HG02571 (cell line): ENCODE results near the gene MXD4.

Source experiments
- ATAC-seq: cut with Tn5 transposase; IDR thresholded peaks from one replicate; pipeline ENCODE4 v1.9.1; 2021; ENCODE audit warnings: mild to moderate bottlenecking, moderate library complexity; ENCODE audit not compliant: unreplicated experiment

Gene MXD4

GRCh38 chr4:2252530-2253091 is 9.3 kb downstream of the MXD4 start:
- no peak for ATAC-seq

GRCh38 chr4:2251795-2252529 is 9.9 kb downstream of the MXD4 start:
- ATAC-seq = no peak

- no peak for ATAC-seq
Observed at GRCh38 chr4:2251073-2251794, 10.7 kb downstream of the MXD4 start.

- no peak for ATAC-seq
Observed at GRCh38 chr4:2250357-2251072, 11.4 kb downstream of the MXD4 start.

DNA sequence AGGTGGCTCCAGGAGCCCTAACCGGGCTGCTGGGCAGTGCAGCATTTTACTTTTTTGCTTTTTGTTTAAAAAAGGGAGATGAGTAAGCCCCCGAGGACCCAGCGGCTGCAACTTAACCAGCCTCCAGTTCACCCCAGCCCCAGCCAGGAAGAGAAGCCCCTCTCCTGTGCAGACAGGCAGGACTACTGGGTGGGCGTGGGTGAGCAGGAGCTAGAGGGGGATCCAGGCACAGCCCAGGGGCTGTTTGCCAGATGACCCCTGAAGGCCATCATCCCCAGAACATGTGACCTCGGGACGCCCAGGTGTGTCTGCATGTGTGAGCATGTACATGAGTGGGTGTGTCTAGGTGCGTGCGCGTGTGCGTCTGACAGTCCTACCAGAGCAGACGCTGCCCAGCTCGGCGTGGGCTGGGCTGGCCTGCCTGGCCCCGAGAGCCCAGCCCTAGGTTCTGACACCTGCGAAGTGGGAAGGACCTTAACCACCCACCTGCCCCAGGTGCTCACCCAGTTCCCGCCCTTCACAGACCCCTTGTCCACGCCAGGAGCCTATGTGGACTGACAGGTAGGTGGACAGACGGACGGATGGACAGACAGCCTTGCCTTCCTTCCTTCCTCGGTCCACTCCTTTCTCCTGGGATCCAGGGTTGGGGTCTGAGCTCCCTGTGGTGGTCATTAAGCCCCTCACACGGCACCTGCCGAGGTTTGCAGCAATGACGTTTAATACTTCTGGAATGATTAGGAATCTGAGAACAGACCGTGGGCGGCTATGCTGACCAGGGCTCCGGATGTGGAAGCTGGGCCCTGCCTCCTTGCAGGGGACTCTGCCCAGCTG is 12.2 kb downstream of the MXD4 start:
- no peak for ATAC-seq

- ATAC-seq = no peak
Observed at GRCh38 chr4:2248821-2249261, 13.1 kb downstream of the MXD4 start.

DNA sequence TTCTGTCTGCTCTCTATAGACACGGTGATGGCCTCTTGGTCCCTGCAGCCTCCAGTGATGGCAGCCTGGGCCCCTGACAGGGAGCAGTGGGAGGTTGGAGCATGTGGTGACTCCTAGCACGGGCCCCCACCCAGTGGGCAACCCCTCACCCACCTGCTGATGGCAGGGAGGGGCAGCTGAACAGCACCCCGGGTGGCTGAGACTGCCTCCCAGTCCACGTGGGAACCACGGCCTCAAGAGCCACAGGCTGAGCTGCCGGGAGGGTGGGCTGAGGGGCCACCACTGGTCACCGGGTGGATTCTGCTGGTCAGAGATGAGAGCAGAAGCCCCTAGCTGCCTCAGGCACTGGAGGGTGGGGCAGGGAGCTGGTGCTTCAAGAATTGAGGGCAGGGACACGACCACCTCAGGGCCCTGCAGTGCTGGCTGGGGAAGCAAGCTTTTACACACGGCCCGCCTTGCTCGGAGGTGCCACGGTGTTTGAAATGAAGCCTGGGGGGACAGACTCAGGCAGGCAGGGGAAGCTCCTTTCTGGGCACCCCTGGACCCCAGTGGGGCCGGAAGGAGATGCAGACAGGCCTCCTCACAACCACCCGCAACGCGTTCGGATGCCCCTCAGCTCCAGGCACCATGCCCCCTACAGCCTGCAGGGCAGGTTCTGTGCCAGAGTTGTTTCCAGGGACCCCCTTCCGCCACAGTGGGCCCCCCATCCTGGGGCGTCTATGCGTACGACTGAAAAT is 13.7 kb downstream of the MXD4 start:
- no peak for ATAC-seq

GRCh38 chr4:2247128-2248043 is 14.5 kb downstream of the MXD4 start:
- ATAC-seq = no peak

DNA sequence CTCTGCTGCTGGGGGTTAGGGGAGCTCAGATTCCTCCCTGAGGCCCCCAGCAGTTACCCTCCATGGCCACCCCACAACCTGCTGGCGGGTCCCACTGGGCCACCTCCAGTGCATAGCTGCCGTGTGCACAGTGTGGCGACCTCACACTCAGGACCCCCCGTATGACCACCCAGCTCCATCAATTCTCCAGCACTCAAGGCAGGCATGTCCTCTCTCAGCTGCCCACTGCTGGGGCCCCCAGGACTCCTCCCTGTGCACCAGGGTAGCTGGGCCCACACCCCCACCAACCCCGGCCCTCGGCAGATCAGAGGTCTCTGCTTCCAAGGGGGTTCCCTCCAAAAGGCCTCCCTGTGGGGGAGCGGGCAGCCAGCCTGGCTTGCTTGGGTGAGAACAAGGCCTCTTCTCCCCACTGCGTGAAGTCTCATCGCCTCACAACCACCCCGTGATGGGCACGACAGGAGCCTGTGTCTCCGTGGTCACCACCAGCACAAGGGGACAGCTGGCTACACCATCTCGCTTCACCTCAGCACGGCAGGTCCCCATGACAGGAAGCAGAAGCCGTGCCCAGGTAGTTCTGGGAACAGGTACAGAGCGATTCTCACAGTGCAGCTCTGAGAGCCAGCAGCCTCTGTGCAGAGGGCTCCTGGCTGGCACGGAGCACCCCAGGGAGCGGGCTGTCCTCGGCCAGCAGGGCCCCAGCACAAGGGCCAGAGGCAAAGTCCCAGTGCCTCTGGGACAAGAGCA is 15.4 kb downstream of the MXD4 start:
- no peak for ATAC-seq

- no peak for ATAC-seq
Observed at GRCh38 chr4:2245787-2246275, 16.1 kb downstream of the MXD4 start.

GRCh38 chr4:2245057-2245786 is 16.7 kb downstream of the MXD4 start:
- no peak for ATAC-seq

GRCh38 chr4:2243681-2244380 is 18.1 kb downstream of the MXD4 start:
- ATAC-seq = no peak

GRCh38 chr4:2241410-2242353 is 20.2 kb downstream of the MXD4 start, which contains the start of the genes HAUS3 and POLN:
TSS of gene HAUS3 (minus strand) at chr4:2242121. CDS start at chr4:2240946, 1,175 bp downstream.
TSS of gene POLN (minus strand) at chr4:2242121. CDS start at chr4:2229231, 12,890 bp downstream.
- peak; percentile 84 for ATAC-seq

DNA sequence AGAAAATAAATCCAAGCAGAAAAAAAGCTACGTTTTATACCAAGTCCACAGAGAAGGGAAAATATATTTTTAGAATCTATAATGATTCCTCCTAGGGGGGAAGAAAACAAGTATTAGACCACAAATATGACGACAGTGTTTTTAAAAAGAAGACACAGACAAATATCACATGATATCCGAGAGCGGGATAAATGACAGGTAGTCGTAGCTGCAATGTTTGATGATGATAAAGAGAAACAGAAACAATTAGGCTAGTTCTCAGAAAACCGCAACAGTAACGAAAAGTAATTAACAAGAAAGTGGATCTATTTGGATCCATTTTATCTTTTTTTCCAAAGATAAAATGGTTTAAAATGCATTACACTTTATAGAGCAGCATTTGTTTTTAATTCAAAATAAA is 20.9 kb downstream of the MXD4 start:
- ATAC-seq = no peak

DNA sequence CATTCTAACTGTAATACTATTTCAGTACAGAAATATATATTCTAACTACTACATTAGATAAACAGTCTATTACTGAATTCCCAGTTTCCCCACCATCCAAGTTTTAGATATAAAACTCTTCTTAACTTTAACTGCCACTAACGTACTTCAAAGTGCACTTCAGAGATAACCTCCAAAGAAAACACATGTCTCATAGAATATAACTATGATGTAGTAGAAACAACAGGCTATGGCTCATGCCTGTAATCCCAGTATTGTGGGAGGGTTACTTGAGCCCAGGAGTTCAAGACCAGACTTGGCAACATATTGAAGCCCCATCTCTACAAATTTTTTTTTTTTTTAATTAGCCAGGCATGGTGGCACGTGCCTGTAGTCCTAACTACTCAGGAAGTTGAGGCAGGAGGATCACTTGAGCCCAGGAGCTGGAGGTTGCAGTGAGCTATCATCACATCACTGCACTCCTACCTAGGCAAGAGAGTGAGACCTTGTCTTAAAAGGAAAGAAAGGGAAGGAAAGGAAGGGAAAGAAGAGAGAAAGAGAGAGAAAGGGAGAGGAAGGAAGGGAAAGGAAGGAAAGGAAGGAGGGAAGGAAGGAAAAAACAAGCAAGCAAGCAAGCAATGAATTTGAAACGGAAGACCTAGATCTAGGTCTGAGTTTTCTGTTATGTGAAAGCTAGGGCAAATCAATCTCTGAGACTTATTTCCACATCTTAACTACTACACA is 24.8 kb downstream of the MXD4 start:
- no peak for ATAC-seq
